Measurements from ENCODE around the gene ANTXR2. TPM values are rescaled to one million over a fixed set of nuclear protein-coding genes. Genes with fewer than 3 reads are reported as not detected.

The ANTXR2 gene
- total and polyA plus RNA-seq, 2 of the 8 experiments (the other 6 are each of a cell fraction or from before 2014, with no cell fraction given), result 1.1 to 7.5 TPM

- no peaks in the 10 kb centered on the region for H3K9me3 ChIP-seq (ENCODE audit: insufficient read depth in 2 of 2, low read depth in 1 of 2, low read length in 1 of 2)
- no peak overlapping the region for H2AK5ac ChIP-seq (ENCODE audit: low read depth, low read length)
- H2BK5ac ChIP-seq (ENCODE audit: low read depth, low read length), result no peak overlapping the region
- POLR2A ChIA-PET (ENCODE audit: partially characterized antibody), result no interaction called here
- H2BK12ac ChIP-seq (ENCODE audit: low read depth, low read length), result no peak overlapping the region
- no peaks in the 10 kb centered on the region for H3K27me3 ChIP-seq (replicated peaks in 1 of 4; ENCODE audit: control insufficient read depth in 3 of 4, extremely low read depth in 1 of 4, insufficient read depth in 3 of 4, low read length in 3 of 4)
- FAIRE-seq, result no peak
- no peaks in the 10 kb centered on the region for H4K20me1 ChIP-seq (replicated peaks in 1 of 2; ENCODE audit: control insufficient read depth in 1 of 2, insufficient read depth in 2 of 2, low read length in 2 of 2)
- no peak overlapping the region for H3K18ac ChIP-seq (ENCODE audit: extremely low read depth, low read length)
- CTCF ChIA-PET (ENCODE audit: partially characterized antibody), result no interaction called here
- no peak overlapping the region for H2BK120ac ChIP-seq (replicated peaks; ENCODE audit: low read depth, low read length)
- H3K27ac ChIP-seq (ENCODE audit: low read depth, low read length), result no peak overlapping the region
- no peak overlapping the region for H2BK20ac ChIP-seq (ENCODE audit: low read length)
- H3K36me3 ChIP-seq (ENCODE audit: control insufficient read depth in 2 of 4, insufficient read depth in 4 of 4, low read length in 3 of 4), result no peaks in the 10 kb centered on the region
- DNase-seq (ENCODE audit: low read depth in 1 of 2, low spot score in 2 of 2), result no peak
- H3K4me2 ChIP-seq (ENCODE audit: insufficient read depth in 1 of 2, low read depth in 2 of 2, low read length in 2 of 2), result no peak overlapping the region
- no peaks in the 10 kb centered on the region for H3K79me1 ChIP-seq (ENCODE audit: low read depth, low read length)
- H3K79me2 ChIP-seq (ENCODE audit: control insufficient read depth in 1 of 2, insufficient read depth in 2 of 2, low read length in 2 of 2), result no peaks in the 10 kb centered on the region
- H2AFZ ChIP-seq (ENCODE audit: low read length), result no peak overlapping the region
- H3K23ac ChIP-seq (ENCODE audit: insufficient read length), result no peak overlapping the region
- H3K4ac ChIP-seq (replicated peaks; ENCODE audit: insufficient read length, low read depth, low read length), result no peak overlapping the region
- no peak overlapping the region for H4K8ac ChIP-seq (ENCODE audit: extremely low read depth, insufficient read depth, low read length)
- H3K9ac ChIP-seq (replicated peaks in 1 of 4; ENCODE audit: extremely low read depth in 1 of 4, low read depth in 3 of 4, low read length in 3 of 4), result no peak overlapping the region
- no peak overlapping the region for H4K91ac ChIP-seq (replicated peaks; ENCODE audit: insufficient read length, low read length)
- no peak overlapping the region for H3K56ac ChIP-seq (replicated peaks; ENCODE audit: insufficient read length, low read depth, low read length)
- no peak overlapping the region for H3K14ac ChIP-seq (ENCODE audit: insufficient read length)
- no peak overlapping the region for H3K4me3 ChIP-seq (ENCODE audit: extremely low read depth in 1 of 4, insufficient read depth in 2 of 4, low read depth in 3 of 4, low read length in 4 of 4)
- H4K5ac ChIP-seq (ENCODE audit: insufficient read length, low read depth, low read length), result no peak overlapping the region
- no peak overlapping the region for H2BK15ac ChIP-seq (ENCODE audit: low read length)
- no peaks in the 10 kb centered on the region for H3K4me1 ChIP-seq (replicated peaks in 1 of 4; ENCODE audit: control insufficient read depth in 3 of 4, insufficient read depth in 4 of 4, low read length in 3 of 4)
- no peaks in the 10 kb centered on the region for H3K23me2 ChIP-seq (ENCODE audit: low read depth, low read length)
- TF ChIP-seq SIX5 (IDR thresholded peaks at IDR 0.05; ENCODE audit: low read depth, low read length) (no peak), RBBP5 (IDR thresholded peaks at IDR 0.05; ENCODE audit: borderline replicate concordance, low read depth, low read length) (no peak), ASH2L (IDR thresholded peaks at IDR 0.05; ENCODE audit: low read length) (no peak), POLR2A (IDR thresholded peaks at IDR 0.05; ENCODE audit: control extremely low read depth in 1 of 2, low read depth in 2 of 2, low read length in 2 of 2) (no peak), JUND (IDR thresholded peaks at IDR 0.05; ENCODE audit: low read length) (no peak), SP2 (IDR thresholded peaks at IDR 0.05; ENCODE audit: low read length) (no peak), RNF2 (IDR thresholded peaks at IDR 0.05; ENCODE audit: borderline replicate concordance, low read depth, low read length, missing control alignments, poor library complexity, severe bottlenecking) (no peak), RAD21 (IDR thresholded peaks at IDR 0.05 in 1 of 2, conservative IDR thresholded peaks at IDR 0.05 in 1 of 2; ENCODE audit: low read depth in 2 of 2, low read length in 2 of 2) (no peak), E2F6 (IDR thresholded peaks at IDR 0.05) (no peak), BACH1 (IDR thresholded peaks at IDR 0.05; ENCODE audit: low read length) (no peak), KDM1A (IDR thresholded peaks at IDR 0.05; ENCODE audit: borderline replicate concordance, low read length) (no peak), MAFK (IDR thresholded peaks at IDR 0.05; ENCODE audit: low read depth, low read length) (no peak), RXRA (IDR thresholded peaks at IDR 0.05; ENCODE audit: insufficient read depth, low read depth, low read length) (no peak), TAF7 (optimal IDR thresholded peaks at IDR 0.05; ENCODE audit: borderline replicate concordance, low read depth, low read length) (no peak), CBX5 (IDR thresholded peaks at IDR 0.05; ENCODE audit: low read depth, low read length) (no peak), SIN3A (conservative IDR thresholded peaks at IDR 0.05 in 1 of 2, IDR thresholded peaks at IDR 0.05 in 1 of 2; ENCODE audit: low read depth in 1 of 2, low read length in 2 of 2) (no peak)
Measured at GRCh38 chr4:80101792-80102116, 28.7 kb upstream of the ANTXR2 start.

Data from H1 (cell line).